ENCODE measurements around the gene SLC13A2.

The SLC13A2 gene

DNA sequence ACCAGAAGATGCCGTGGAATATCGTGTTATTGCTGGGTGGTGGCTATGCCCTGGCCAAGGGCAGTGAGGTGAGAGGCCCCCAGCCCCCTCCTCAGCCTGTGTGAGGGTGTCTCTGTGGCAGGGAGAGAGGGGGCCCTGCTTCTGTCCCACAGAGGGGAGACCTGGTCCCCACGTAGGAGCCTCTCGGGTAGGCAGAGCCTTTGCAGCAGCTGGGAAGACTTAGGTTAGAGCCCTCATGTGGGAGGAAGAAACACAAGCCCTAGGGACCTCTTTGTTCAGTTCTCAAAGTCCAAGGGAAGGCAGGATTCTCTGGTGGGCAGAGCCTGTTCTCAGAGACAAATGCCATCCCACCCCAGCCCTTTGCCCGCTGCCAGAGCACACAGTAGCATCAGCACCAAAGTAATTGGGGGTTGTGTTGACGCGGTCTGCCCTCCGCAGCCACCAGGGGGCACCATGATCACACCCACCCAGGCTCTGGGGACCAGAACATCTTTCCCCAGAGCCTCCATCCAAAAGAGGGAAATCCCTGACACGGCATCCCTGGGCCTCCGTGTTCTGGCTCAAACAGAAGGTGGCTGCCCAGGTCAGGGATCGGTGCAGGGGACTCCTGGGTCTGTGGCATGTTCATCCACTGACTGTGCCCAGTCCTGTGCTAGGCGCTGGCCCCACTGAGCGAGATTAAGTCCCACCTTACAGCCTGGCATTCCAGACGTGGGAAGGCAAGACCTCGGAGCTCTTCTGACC lies 21.2 kb downstream of the SLC13A2 start:
- Histone ChIP-seq H3K4me2 (peak overlapping the region in 9 of 11 experiments; percentile 31 to 84 (median 66); a peak in 17 of 22 replicates), H3K4me3 (no peak overlapping the region), H3K36me3 (no peaks in the 10 kb centered on the region), H3K9me3 (replicated peaks in 1 of 11) (no peaks in the 10 kb centered on the region), H3K9ac (peak overlapping the region in 3 of 11 experiments; percentile 22 to 49 (median 25); a peak in 3 of 22 replicates), H4K20me1 (no peaks in the 10 kb centered on the region), H3K27me3 (no peaks in the 10 kb centered on the region), H3K27ac (peak overlapping the region in 3 of 11 experiments; percentile 23 to 50 (median 45); a peak in 5 of 22 replicates), H3K4me1 (peaks cover 8 to 82% (median 64%) of the 10 kb centered on the region in 10 experiments)
- TF ChIP-seq Cebpa-rat (IDR thresholded peaks at IDR 0.05), result no peak

- peaks cover 16 to 92% (median 74%) of the 10 kb centered on the region in 10 experiments for H3K4me1 ChIP-seq
- no peaks in the 10 kb centered on the region for H4K20me1 ChIP-seq
- no peaks in the 10 kb centered on the region for H3K36me3 ChIP-seq
- TF ChIP-seq Cebpa-rat (IDR thresholded peaks at IDR 0.05), result no peak
- H3K4me3 ChIP-seq, result no peak overlapping the region
- peak overlapping the region in 1 of 11 experiments; percentile 20; a peak in 2 of 22 replicates for H3K9ac ChIP-seq
- no peaks in the 10 kb centered on the region for H3K9me3 ChIP-seq (replicated peaks in 1 of 11)
- H3K27ac ChIP-seq, result peak overlapping the region in 1 of 11 experiments; percentile 3; a peak in 1 of 22 replicates
- H3K4me2 ChIP-seq, result peak overlapping the region in 1 of 11 experiments; percentile 18; a peak in 2 of 22 replicates
- no peaks in the 10 kb centered on the region for H3K27me3 ChIP-seq
Measured at GRCh38 chr17:28495635-28496034, 22.2 kb downstream of the SLC13A2 start.

- Histone ChIP-seq H3K4me1 (peaks cover 28 to 89% (median 81%) of the 10 kb centered on the region in 10 experiments), H3K36me3 (no peaks in the 10 kb centered on the region), H3K27me3 (no peaks in the 10 kb centered on the region), H3K4me2 (peak overlapping the region in 7 of 11 experiments; percentile 12 to 95 (median 71); a peak in 8 of 22 replicates), H3K27ac (no peak overlapping the region), H4K20me1 (no peaks in the 10 kb centered on the region; a peak in 1 of 22 replicates), H3K9ac (peak overlapping the region in 1 of 11 experiments; percentile 15; a peak in 1 of 22 replicates), H3K4me3 (no peak overlapping the region), H3K9me3 (replicated peaks in 1 of 11) (no peaks in the 10 kb centered on the region)
- TF ChIP-seq Cebpa-rat (IDR thresholded peaks at IDR 0.05), result no peak
Measured at GRCh38 chr17:28497931-28498330, 24.5 kb downstream of the SLC13A2 start.

- Histone ChIP-seq H3K27me3 (no peaks in the 10 kb centered on the region), H3K4me1 (peaks cover 21 to 80% (median 72%) of the 10 kb centered on the region in 10 experiments), H3K27ac (peak overlapping the region in 1 of 11 experiments; percentile 3; a peak in 1 of 22 replicates), H3K36me3 (no peaks in the 10 kb centered on the region), H4K20me1 (no peaks in the 10 kb centered on the region; a peak in 1 of 22 replicates), H3K9ac (peak overlapping the region in 4 of 11 experiments; percentile 27 to 44 (median 30); a peak in 4 of 22 replicates), H3K4me2 (peak overlapping the region in 9 of 11 experiments; percentile 15 to 95 (median 76); a peak in 16 of 22 replicates), H3K9me3 (replicated peaks in 1 of 11) (no peaks in the 10 kb centered on the region), H3K4me3 (no peak overlapping the region)
- TF ChIP-seq Cebpa-rat (IDR thresholded peaks at IDR 0.05), result no peak
Measured at GRCh38 chr17:28498652-28499363, 25.4 kb downstream of the SLC13A2 start.

- 0 out of 22 replicates have a peak overlapping the region, but pooled peaks of 1 of the 11 experiments have one; percentile 28 for H3K9ac ChIP-seq
- no peak for TF ChIP-seq Cebpa-rat (IDR thresholded peaks at IDR 0.05)
- no peak overlapping the region; a peak in 1 of 22 replicates for H3K27ac ChIP-seq
- H3K4me2 ChIP-seq, result peak overlapping the region in 8 of 11 experiments; percentile 71 to 95 (median 78); a peak in 13 of 22 replicates
- no peaks in the 10 kb centered on the region for H3K9me3 ChIP-seq (replicated peaks in 1 of 11)
- H4K20me1 ChIP-seq, result no peaks in the 10 kb centered on the region; a peak in 1 of 22 replicates
- peaks cover 21 to 75% (median 67%) of the 10 kb centered on the region in 10 experiments for H3K4me1 ChIP-seq
- no peaks in the 10 kb centered on the region for H3K27me3 ChIP-seq
- H3K4me3 ChIP-seq, result no peak overlapping the region
- H3K36me3 ChIP-seq, result no peaks in the 10 kb centered on the region
Measured at GRCh38 chr17:28499364-28499664, 25.9 kb downstream of the SLC13A2 start.

- no peak overlapping the region for H3K4me3 ChIP-seq
- no peaks in the 10 kb centered on the region; a peak in 1 of 22 replicates for H4K20me1 ChIP-seq
- peak overlapping the region; percentile 59 to 95 (median 75) for H3K4me2 ChIP-seq
- no peaks in the 10 kb centered on the region for H3K27me3 ChIP-seq
- no peak for TF ChIP-seq Cebpa-rat (IDR thresholded peaks at IDR 0.05)
- peak overlapping the region in 1 of 11 experiments; percentile 42; a peak in 1 of 22 replicates for H3K9ac ChIP-seq
- peaks cover 21 to 71% (median 62%) of the 10 kb centered on the region in 10 experiments for H3K4me1 ChIP-seq
- peak overlapping the region in 4 of 11 experiments; percentile 16 to 61 (median 42); a peak in 2 of 22 replicates for H3K27ac ChIP-seq
- H3K9me3 ChIP-seq (replicated peaks in 1 of 11), result no peaks in the 10 kb centered on the region
- H3K36me3 ChIP-seq, result no peaks in the 10 kb centered on the region
Measured at GRCh38 chr17:28499684-28500357, 26.4 kb downstream of the SLC13A2 start.

DNA sequence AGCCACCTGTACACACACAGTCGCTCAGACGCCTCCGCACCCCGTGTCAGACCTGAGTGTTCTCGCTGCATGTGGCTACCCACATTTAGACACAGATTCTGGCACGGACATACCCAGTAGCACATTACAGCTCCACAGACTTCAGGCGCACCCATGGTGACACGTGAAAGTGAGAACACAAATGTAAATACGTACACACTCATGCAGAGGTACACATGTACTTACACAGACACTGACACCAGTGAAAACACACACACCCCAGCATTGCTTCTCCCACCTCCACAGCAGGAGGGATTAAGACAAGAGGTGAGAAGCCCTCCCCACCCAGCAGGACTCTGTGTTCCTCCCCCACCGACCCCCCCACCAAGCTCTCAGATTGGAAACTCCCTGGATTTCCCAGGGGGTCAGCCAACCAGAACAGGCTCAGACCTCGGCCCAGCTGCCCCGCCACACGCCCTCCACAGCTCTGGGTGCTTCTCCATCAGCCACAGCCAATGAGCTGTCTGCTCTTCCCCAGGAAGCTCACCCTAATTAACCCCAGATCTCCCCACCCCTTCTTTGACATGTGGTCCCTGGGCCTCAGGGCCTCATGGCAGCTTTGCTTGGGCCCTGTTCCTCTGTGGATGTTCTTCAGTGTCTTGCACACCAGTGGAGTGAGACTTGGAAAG lies 27.4 kb downstream of the SLC13A2 start:
- Histone ChIP-seq H3K27ac (peak overlapping the region in 8 of 11 experiments; percentile 45 to 75 (median 60); a peak in 15 of 22 replicates), H3K9ac (peak overlapping the region in 6 of 11 experiments; percentile 33 to 55 (median 36); a peak in 8 of 22 replicates), H3K4me1 (peaks cover 21 to 62% (median 56%) of the 10 kb centered on the region in 10 experiments), H3K36me3 (no peaks in the 10 kb centered on the region), H4K20me1 (no peaks in the 10 kb centered on the region; a peak in 1 of 22 replicates), H3K4me2 (peak overlapping the region; percentile 59 to 95 (median 75)), H3K4me3 (no peak overlapping the region; a peak in 1 of 20 replicates), H3K27me3 (no peaks in the 10 kb centered on the region), H3K9me3 (replicated peaks in 1 of 11) (no peaks in the 10 kb centered on the region)
- TF ChIP-seq Cebpa-rat (IDR thresholded peaks at IDR 0.05), result no peak
